K562 (cell line): ENCODE data around the gene DNAI1.

Source experiments
- KDM1A ChIP-seq, 2 experiments: fragments of 450-650 bp; IDR thresholded peaks; 2 replicates each; pipeline ENCODE4 v1.6.1; 2016; ENCODE audit warnings: mild to moderate bottlenecking in 2 of 2
- MYC ChIP-seq, 2 experiments: fragments of 250-450 bp in 1 of 2; sonication (Bioruptor Pico) in 1 of 2; IDR thresholded peaks; 2 replicates each; pipeline versions ENCODE4 v1.5.1 to v1.6.1; 2012 to 2021; ENCODE audit warnings: low read depth in 2 of 2, borderline replicate concordance in 1 of 2, improper control_type of control experiment in 1 of 2, low read length in 1 of 2, mild to moderate bottlenecking in 1 of 2, moderate library complexity in 1 of 2
- POLR2G ChIP-seq: fragments of 200-400 bp; formaldehyde crosslinking; IDR thresholded peaks from 2 replicates; pipeline ENCODE4 v1.6.1; 2017; ENCODE audit warnings: low read depth, mild to moderate bottlenecking, antibody characterized with exemption, low read length, moderate library complexity
- SMARCB1 ChIP-seq: IDR thresholded peaks from 2 replicates; pipeline ENCODE4 v1.6.1; 2011; ENCODE audit warnings: improper control_type of control experiment, low read depth; ENCODE audit not compliant: insufficient read length
- YY1 ChIP-seq, 3 experiments: IDR thresholded peaks; 2 replicates each; pipeline ENCODE4 v1.6.1; 2011; ENCODE audit warnings: low read length in 2 of 3, mild to moderate bottlenecking in 2 of 3, moderate library complexity in 2 of 3, borderline replicate concordance in 1 of 3, control low read depth in 1 of 3, low read depth in 1 of 3; ENCODE audit not compliant: insufficient read depth in 3 of 3, insufficient replicate concordance in 2 of 3, control insufficient read depth in 1 of 3, insufficient read length in 1 of 3; ENCODE audit errors: extremely low read depth in 1 of 3
- TF ChIP-seq, protein P1 (sequence below): sonication (generic); formaldehyde crosslinking; IDR thresholded peaks from 2 replicates; pipeline ENCODE4 v1.9.0; 2022; ENCODE audit warnings: mild to moderate bottlenecking, missing genetic modification reagents
- TF ChIP-seq, protein P2 (sequence below), 3 experiments: IDR thresholded peaks in 2 of 3; conservative IDR thresholded peaks in 1 of 3; 2 replicates each; pipeline ENCODE4 v1.5.1; 2011 to 2012; ENCODE audit warnings: low read length in 3 of 3, mild to moderate bottlenecking in 3 of 3, control low read depth in 2 of 3, improper control_type of control experiment in 1 of 3, inconsistent platforms in 1 of 3, low read depth in 1 of 3, mixed read lengths in 1 of 3, moderate library complexity in 1 of 3; ENCODE audit not compliant: insufficient read depth in 2 of 3

DNA sequence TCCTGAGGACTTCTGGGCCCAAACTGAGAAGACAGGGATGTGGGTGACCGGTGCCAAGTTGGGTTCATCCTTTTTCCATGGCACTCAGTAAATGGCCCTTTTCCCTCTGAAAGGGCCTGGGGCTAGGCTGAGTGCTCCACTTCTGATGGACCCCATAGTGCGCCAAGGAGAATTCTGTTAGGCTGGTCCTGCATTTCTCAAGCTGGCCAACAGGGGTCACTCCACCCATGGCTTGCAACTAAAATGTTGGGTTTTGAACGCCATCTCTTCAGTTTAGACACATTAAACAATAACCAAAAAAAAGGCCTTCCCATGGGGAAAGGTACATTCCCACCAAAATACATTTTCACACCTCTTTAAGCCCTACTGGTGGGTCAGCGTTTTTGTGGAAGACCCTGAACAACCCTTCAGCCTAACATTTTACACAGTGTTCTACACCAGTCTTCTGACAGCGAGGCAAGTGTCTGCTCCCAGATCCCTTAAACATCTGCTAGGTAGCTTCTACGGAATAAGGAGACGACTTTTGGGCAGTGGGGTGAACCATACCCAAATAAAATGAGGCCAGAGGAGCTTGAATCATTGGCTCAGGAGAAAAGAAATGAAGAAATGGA, 103.6 kb downstream of the DNAI1 start:
- TF ChIP-seq KDM1A (IDR thresholded peaks at IDR 0.05), result no peak
- no peak for TF ChIP-seq MYC (IDR thresholded peaks at IDR 0.05; ENCODE audit: low read depth, low read length)
- no peak for TF ChIP-seq MYC (CRISPR knock-in tag; IDR thresholded peaks at IDR 0.05; ENCODE audit: borderline replicate concordance, low read depth)
- TF ChIP-seq, protein P1, sequence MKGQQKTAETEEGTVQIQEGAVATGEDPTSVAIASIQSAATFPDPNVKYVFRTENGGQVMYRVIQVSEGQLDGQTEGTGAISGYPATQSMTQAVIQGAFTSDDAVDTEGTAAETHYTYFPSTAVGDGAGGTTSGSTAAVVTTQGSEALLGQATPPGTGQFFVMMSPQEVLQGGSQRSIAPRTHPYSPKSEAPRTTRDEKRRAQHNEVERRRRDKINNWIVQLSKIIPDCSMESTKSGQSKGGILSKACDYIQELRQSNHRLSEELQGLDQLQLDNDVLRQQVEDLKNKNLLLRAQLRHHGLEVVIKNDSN, result no peak
- TF ChIP-seq SMARCB1, result no peak
- TF ChIP-seq, protein P2, sequence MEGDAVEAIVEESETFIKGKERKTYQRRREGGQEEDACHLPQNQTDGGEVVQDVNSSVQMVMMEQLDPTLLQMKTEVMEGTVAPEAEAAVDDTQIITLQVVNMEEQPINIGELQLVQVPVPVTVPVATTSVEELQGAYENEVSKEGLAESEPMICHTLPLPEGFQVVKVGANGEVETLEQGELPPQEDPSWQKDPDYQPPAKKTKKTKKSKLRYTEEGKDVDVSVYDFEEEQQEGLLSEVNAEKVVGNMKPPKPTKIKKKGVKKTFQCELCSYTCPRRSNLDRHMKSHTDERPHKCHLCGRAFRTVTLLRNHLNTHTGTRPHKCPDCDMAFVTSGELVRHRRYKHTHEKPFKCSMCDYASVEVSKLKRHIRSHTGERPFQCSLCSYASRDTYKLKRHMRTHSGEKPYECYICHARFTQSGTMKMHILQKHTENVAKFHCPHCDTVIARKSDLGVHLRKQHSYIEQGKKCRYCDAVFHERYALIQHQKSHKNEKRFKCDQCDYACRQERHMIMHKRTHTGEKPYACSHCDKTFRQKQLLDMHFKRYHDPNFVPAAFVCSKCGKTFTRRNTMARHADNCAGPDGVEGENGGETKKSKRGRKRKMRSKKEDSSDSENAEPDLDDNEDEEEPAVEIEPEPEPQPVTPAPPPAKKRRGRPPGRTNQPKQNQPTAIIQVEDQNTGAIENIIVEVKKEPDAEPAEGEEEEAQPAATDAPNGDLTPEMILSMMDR (IDR thresholded peaks at IDR 0.05 in 2 of 3, conservative IDR thresholded peaks at IDR 0.05 in 1 of 3; ENCODE audit: insufficient read depth in 2 of 3, low read depth in 1 of 3, low read length in 3 of 3), result peak; percentile 57 to 75 (median 59)
- no peak for TF ChIP-seq YY1 (IDR thresholded peaks at IDR 0.05; ENCODE audit: borderline replicate concordance in 1 of 3, control insufficient read depth in 1 of 3, extremely low read depth in 1 of 3, insufficient read depth in 3 of 3, insufficient read length in 1 of 3, insufficient replicate concordance in 2 of 3, low read depth in 1 of 3, low read length in 2 of 3)
- no peak for TF ChIP-seq POLR2G
